Activated CD4-positive, CD25-positive, alpha-beta regulatory T cell treated with anti-CD3 and anti-CD28 coated beads, Interleukin-2, amount 50 U/mL, for 16 hours (primary cell): ENCODE results near the gene TREML1.
"Not testable (repeated sequence)": the region's sequence is repeated elsewhere in the genome, so short reads cannot be mapped to it uniquely, and the experiment has no call there.

Experiments
- DNase-seq: peaks from one replicate; pipeline ENCODE4 v3.0.0-alpha.2; 2020; ENCODE audit warnings: low read depth, low spot score

The TREML1 gene

DNA sequence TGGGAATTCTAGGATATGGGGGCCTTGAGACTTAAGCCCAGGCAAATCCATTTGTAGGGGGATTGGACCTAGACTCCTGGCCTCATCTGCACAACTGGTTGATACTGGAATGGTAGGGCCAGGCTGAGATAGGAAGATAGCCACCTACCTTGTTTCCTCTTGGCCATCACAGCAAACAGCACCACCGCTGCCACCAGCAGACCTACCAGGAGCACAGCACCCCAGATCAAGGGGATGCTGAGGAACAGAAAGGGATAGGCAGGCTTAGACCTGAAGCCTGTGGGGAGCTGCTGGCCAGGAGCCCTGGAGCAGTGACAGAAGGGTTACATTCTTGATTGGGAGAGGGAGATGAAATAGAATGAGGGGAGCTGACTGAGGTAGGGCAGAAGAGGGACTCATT lies 3.5 kb downstream of the TREML1 start:
- no peak for DNase-seq

GRCh38 chr6:41147917-41148316 lies 6.2 kb downstream of the TREML1 start:
- no peak for DNase-seq

DNA sequence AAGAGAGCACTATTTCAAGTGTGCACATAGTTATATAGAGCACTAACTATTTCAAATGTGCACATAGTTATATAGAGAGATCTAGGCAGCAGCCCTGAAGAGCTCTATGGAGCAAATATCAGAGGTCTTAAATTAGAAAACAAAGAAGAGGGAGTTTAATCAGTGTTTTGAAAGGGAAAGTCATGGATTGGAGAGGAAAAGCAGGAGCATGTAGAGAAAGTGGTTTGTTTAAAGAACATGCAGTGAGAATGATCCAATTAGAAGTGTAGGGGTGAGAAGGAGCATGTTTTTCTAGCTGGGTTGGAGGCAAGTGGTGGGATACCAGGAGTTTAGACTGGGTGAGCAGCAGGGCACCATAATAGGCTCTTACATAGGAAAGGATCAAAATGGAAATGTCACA lies 17.2 kb downstream of the TREML1 start:
- no peak for DNase-seq

DNA sequence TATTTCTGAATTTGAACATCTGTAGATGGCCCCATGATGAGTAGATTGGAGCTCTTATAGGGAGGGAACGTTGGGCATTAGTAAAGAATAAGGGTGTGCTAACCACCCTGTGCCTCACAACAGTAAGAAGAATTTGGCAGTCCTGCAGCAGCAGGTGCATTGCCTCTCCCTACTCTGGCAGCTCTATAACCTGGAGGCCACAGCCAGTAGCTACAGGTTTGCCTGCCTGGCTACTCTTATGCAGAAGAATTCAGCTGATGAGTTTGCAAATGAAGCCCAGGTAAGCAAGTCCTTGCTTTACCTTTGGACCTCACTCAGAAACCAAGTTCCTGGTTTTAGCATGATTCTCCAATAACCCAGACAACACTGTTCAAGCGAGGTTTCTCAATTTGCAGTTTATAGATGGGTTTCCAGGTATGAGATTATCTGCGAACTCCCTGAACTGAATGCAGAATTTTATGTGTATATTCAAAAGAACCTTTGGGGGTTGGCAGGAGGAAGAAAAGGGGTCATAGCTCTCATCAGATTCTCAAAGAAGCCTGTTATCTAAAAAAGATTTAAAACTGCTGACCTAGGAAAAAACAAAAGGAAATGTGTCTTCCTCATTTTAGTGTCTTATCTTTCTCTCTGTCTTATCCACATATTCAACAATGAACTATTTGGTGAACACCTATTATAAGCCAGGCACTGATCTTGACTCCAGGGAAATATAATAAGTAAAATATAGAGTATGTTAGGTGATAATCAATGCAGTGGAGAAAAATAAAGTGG lies 18.9 kb downstream of the TREML1 start:
- DNase-seq = no peak

DNA sequence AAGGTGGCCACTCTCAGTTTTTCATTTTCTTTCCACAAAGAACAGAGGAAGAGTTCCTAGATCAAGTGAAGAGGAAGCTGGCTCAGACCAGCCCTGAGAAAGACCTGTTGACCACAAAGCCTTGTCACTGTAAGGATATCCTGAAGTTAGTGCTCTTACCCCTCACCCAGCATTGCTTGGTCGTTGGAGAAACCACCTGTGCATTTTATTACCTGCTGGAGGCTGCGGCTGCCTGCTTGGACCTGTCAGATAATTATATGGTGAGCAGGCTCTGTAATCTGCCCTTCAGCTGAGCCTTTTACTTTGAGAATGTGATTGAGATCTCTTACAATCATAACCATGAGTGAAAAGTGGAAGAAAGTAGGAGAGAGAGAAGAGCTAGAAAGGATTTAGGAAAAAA lies 21.9 kb downstream of the TREML1 start:
- DNase-seq = no peak

DNA sequence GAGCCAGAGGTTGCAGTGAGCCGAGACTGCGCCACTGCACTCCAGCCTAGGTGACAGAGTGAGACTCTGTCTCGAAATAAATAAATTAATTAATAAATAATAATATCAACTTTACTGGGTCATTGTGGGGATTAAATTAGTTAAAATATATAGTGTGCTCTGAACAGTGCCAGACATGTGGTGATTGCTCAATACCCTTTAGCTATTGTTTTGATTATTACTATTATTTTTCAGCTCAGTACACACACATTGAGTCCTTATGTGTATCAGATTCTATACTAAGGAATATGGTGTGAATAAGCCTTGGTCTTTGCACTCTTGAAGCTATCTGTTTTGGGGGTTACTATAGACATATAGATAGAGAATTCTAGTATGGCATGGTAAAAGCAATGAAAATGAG lies 28.9 kb downstream of the TREML1 start:
- no peak for DNase-seq

DNA sequence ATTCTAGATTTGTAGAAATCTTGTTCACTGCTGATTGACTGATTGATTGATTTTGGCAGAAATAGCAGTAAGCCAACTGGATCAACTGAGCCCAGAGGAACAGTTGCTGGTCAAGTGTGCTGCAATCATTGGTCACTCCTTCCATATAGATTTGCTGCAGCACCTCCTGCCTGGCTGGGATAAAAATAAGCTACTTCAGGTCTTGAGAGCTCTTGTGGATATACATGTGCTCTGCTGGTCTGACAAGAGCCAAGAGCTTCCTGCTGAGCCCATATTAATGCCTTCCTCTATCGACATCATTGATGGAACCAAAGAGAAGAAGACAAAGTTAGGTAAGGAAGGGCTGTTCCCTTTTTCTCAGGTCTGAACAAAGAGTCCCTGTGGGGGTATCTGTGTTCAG lies 31.2 kb downstream of the TREML1 start:
- no peak for DNase-seq

DNA sequence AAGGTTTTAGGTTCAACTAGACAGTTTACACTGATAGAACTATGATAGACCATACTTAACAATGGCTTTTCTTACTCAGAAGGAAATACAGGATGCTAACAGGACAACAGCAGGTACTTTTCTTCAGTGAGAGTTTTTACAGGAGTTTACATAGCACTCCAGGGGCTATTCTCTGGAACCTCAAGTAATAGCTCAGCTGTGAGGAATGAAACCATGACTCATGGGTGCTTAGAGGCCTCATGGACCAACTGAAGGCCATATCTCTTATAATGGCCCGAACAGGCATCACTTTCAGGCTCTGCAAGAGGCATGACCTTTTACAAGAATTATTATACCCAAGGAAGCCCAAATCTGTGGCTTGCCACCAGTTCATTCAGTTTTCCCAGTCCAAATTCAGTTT lies 31.8 kb downstream of the TREML1 start:
- DNase-seq = no peak

DNA sequence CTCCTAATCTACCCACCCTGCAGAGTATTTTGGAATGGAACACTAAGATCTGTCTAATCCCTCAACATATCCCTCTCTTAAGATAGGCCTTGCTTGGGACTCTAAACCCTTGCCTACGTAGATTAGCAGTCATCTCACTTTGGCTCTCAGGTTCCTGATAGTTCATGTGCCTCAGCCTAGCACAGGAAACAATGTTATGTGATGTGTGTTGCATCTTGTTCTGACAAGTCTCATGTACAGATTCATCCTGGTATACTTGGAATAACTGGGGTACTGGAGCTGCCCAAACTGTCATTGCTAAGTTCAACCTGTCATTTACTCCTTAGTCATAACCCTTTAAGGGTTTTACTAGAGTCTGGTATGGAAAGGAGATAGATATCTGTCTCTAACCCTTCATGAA lies 34.1 kb downstream of the TREML1 start:
- no peak for DNase-seq

GRCh38 chr6:41119508-41119907 lies 34.6 kb downstream of the TREML1 start:
- DNase-seq = no peak

GRCh38 chr6:41115027-41115426 lies 39.1 kb downstream of the TREML1 start:
- DNase-seq = not testable (repeated sequence)

DNA sequence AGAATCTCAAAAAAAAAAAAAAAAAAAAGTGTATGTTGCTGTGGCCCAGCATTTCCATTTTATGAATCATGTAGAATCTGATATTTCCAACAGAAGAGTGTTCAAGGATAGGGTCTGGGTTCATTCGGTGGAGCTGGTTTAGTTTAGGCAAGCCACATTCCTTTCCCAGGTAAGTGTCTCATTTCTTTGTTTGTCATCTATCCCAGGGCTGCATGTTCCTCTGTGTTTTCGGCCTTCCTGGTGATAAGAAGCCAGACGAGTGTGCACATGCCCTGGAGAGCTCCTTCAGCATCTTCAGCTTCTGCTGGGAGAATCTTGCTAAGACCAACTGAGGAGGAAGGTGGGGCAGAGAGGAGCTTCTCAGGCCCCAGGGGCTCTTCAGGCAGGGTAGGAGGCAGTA lies 43.1 kb downstream of the TREML1 start:
- no peak for DNase-seq

DNA sequence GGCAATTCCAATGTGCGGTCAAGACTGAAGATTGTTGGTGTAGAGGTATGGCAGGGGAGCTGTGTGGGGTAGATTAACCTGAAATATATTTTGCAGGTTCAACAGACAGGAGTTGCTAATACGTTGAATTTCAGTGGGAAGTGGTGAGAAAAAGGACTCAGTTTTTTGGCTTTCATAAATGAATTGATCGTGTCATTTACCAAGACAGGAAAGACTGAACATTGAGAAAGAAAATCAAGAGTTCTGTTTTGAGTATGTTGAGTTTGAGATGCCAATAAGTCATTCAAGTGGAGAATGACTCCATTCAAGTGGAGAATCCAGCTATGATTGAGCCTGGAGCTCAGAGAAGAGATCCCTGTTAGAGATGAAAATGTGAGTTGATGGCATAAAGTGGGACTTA lies 50.3 kb downstream of the TREML1 start:
- DNase-seq = no peak

- DNase-seq = no peak
Measured at GRCh38 chr6:41100871-41101287, 53.3 kb downstream of the TREML1 start.
